Measurements from ENCODE around the gene COL12A1.

- TF ChIP-seq ELF1 (tag; IDR thresholded peaks at IDR 0.05) (no peak), ERF (CRISPR knock-in tag; IDR thresholded peaks at IDR 0.05) (no peak)
Observed at GRCh38 chr6:75205776-75206575, at the start of gene COL12A1.

All from K562 (cell line).